ENCODE results near the gene GRID1. TPM values are rescaled to one million over a fixed set of nuclear protein-coding genes. Genes with fewer than 3 reads are reported as not detected.

GRID1 gene
- total RNA-seq, 1 experiment from 2014 or later: 5.6 TPM

- BruUV-seq (replicated peaks): no TSS peak
- intact Hi-C loops (cut with micrococcal nuclease): no loop called here
These were observed 478.0 kb downstream of the GRID1 start for GRCh38 chr10:85888559-85888958.

More at GRCh38 chr10:85888559-85888958, 478.0 kb downstream of the GRID1 start:
- ChIA-PET RAD21 (ENCODE audit: low non-redundant PET in 1 of 2, low total read pairs in 2 of 2, uncharacterized antibody in 2 of 2, unreplicated experiment in 2 of 2) (no interaction called here), POLR2A (no interaction called here), CTCF (no interaction called here)
- no peak overlapping the region for H3K9ac ChIP-seq (ENCODE audit: low read length)
- H3K27me3 ChIP-seq (ENCODE audit: insufficient read depth, low read length): peaks cover 29% of the 10 kb centered on the region
- no peak for ATAC-seq
- H4K20me1 ChIP-seq (ENCODE audit: insufficient read depth): no peaks in the 10 kb centered on the region
- no peak overlapping the region for H3K4me3 ChIP-seq (replicated peaks in 1 of 2; ENCODE audit: low read depth in 1 of 2, low read length in 2 of 2)
- H3K27ac ChIP-seq (ENCODE audit: low read depth, low read length): no peak overlapping the region
- H3K4me2 ChIP-seq (ENCODE audit: low read length): no peak overlapping the region
- DNase-seq (ENCODE audit: low read depth, low spot score): no peak
- no peaks in the 10 kb centered on the region for H3K36me3 ChIP-seq (ENCODE audit: control insufficient read depth in 1 of 2, insufficient read depth in 2 of 2, low read length in 2 of 2)
- H2AFZ ChIP-seq (ENCODE audit: low read depth, low read length, poor library complexity, severe bottlenecking): no peak overlapping the region
- H3K9me3 ChIP-seq (ENCODE audit: control insufficient read depth in 1 of 2, insufficient read depth in 1 of 2, low read depth in 1 of 2, low read length in 2 of 2): no peaks in the 10 kb centered on the region
- H3K9me2 ChIP-seq (ENCODE audit: insufficient read depth): no peaks in the 10 kb centered on the region
- H3K4me1 ChIP-seq (ENCODE audit: control insufficient read depth in 1 of 2, insufficient read depth in 2 of 2, low read length in 2 of 2): no peaks in the 10 kb centered on the region
- no peaks in the 10 kb centered on the region for H3K79me2 ChIP-seq (ENCODE audit: insufficient read depth, low read length)
- TF ChIP-seq ATF3 (IDR thresholded peaks at IDR 0.05) (no peak), CEBPB (IDR thresholded peaks at IDR 0.05; ENCODE audit: low read depth) (no peak), EZH2phosphoT487 (IDR thresholded peaks at IDR 0.05; ENCODE audit: borderline replicate concordance) (no peak), SP1 (IDR thresholded peaks at IDR 0.05; ENCODE audit: low read depth) (no peak), ZNF274 (IDR thresholded peaks at IDR 0.05; ENCODE audit: low read depth, low read length) (no peak), ZBTB33 (IDR thresholded peaks at IDR 0.05; ENCODE audit: extremely low read depth, insufficient replicate concordance, low read length) (no peak), RAD21 (IDR thresholded peaks at IDR 0.05; ENCODE audit: low read depth) (no peak), JUND (IDR thresholded peaks at IDR 0.05) (no peak)

All from HCT116 (cell line).